Germinal center (tissue), 1 donor: Measurements from ENCODE around the gene TFE3.
"Not testable (repeated sequence)": the region's sequence is repeated elsewhere in the genome, so short reads cannot be mapped to it uniquely, and the experiment has no call there.

ENCODE experiments used
- DNase-seq: peaks from one replicate; pipeline ENCODE4 v3.0.0; 2012; ENCODE audit warnings: mixed read lengths, low spot score

TFE3 gene

GRCh38 chrX:49000636-49001035 lies 42.5 kb downstream of the TFE3 start:
- DNase-seq, result no peak

- DNase-seq, result no peak
Observed at GRCh38 chrX:48999030-48999429, 44.1 kb downstream of the TFE3 start.

- DNase-seq, result no peak
Observed at GRCh38 chrX:48998391-48998790, 44.8 kb downstream of the TFE3 start.

- no peak for DNase-seq
Observed at GRCh38 chrX:48997865-48998264, 45.3 kb downstream of the TFE3 start.

- DNase-seq, result no peak
Observed at GRCh38 chrX:48997455-48997854, 45.7 kb downstream of the TFE3 start.

GRCh38 chrX:48996969-48997368 lies 46.2 kb downstream of the TFE3 start:
- DNase-seq, result no peak

GRCh38 chrX:48992341-48992740 lies 50.8 kb downstream of the TFE3 start:
- DNase-seq, result no peak

- no peak for DNase-seq
Observed at GRCh38 chrX:48989483-48989882, 53.7 kb downstream of the TFE3 start.

GRCh38 chrX:48983896-48984295 lies 59.3 kb downstream of the TFE3 start:
- DNase-seq, result no peak

GRCh38 chrX:48983081-48983480 lies 60.1 kb downstream of the TFE3 start:
- DNase-seq, result no peak

- DNase-seq, result no peak
Observed at GRCh38 chrX:48981178-48981577, 62.0 kb downstream of the TFE3 start.

- not testable (repeated sequence) for DNase-seq
Observed at GRCh38 chrX:48980341-48980740, 62.8 kb downstream of the TFE3 start.
